Spleen (tissue), 7 donors: Measurements from ENCODE around the gene PHTF1.

Source experiments
- POLR2A ChIP-seq, 3 donors: fragments of 450-650 bp; IDR thresholded peaks; one replicate each; pipeline ENCODE4 v1.5.1; 2017; ENCODE audit warnings: antibody characterized with exemption in 3 of 3, mild to moderate bottlenecking in 1 of 3
- POLR2AphosphoS5 ChIP-seq, 3 donors: sonication (generic); formaldehyde crosslinking; IDR thresholded peaks; one replicate each; pipeline ENCODE4 v1.5.1; 2017; ENCODE audit warnings: antibody characterized with exemption in 3 of 3
- TF ChIP-seq, protein P1 (sequence below), 11 experiments: fragments of 200-600 bp in 7 of 11; fragments of 450-650 bp in 4 of 11; sonication (generic) in 4 of 11; IDR thresholded peaks in 8 of 11; conservative IDR thresholded peaks in 3 of 11; 1 replicate in 7 of 11; 2 replicates in 4 of 11; pipeline versions ENCODE4 v1.4.0 to v1.8.0; 2016 to 2021; ENCODE audit warnings: antibody characterized with exemption in 11 of 11, inconsistent platforms in 4 of 11, mild to moderate bottlenecking in 1 of 11
- donor health status: DM: no; HTN: no; CAD: no; lungs with moderate emphysema.
- donor health status: DM: no; HTN: no; CAD: no.
- donor health status: DM: no; HTN: no; CAD: no.

DNA sequence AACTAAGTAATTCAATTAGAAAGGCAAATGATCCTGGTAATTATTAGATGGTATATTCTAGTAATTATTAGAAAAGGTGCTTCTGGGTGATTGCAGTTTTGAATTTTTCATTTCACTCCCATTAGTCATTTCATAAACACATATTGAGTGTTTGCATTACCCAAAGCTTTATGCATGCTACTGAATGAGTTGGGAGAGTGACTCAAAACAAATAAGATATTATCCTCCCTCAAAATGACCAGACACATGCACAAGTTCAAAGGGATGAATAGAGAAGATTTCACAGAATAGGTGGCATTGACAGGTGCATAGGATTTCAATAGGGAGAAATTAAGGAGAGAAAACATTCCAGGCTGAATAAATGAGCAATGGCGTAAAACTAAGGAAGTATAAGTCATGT is 84.7 kb downstream of the PHTF1 start:
- TF ChIP-seq POLR2A (IDR thresholded peaks at IDR 0.05) (no peak), POLR2AphosphoS5 (IDR thresholded peaks at IDR 0.05) (no peak)
- TF ChIP-seq, protein P1, sequence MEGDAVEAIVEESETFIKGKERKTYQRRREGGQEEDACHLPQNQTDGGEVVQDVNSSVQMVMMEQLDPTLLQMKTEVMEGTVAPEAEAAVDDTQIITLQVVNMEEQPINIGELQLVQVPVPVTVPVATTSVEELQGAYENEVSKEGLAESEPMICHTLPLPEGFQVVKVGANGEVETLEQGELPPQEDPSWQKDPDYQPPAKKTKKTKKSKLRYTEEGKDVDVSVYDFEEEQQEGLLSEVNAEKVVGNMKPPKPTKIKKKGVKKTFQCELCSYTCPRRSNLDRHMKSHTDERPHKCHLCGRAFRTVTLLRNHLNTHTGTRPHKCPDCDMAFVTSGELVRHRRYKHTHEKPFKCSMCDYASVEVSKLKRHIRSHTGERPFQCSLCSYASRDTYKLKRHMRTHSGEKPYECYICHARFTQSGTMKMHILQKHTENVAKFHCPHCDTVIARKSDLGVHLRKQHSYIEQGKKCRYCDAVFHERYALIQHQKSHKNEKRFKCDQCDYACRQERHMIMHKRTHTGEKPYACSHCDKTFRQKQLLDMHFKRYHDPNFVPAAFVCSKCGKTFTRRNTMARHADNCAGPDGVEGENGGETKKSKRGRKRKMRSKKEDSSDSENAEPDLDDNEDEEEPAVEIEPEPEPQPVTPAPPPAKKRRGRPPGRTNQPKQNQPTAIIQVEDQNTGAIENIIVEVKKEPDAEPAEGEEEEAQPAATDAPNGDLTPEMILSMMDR (IDR thresholded peaks at IDR 0.05 in 8 of 11, conservative IDR thresholded peaks at IDR 0.05 in 3 of 11) = no peak
